Ishikawa (cell line): Measurements from ENCODE around the gene FBXL20.

Experiments
- CEBPB ChIP-seq: IDR thresholded peaks from 2 replicates; pipeline ENCODE4 v1.6.1; 2012
- CREB1 ChIP-seq: IDR thresholded peaks from 2 replicates; pipeline ENCODE4 v1.6.1; 2012; ENCODE audit warnings: low read depth
- EGR1 ChIP-seq: IDR thresholded peaks from 2 replicates; pipeline ENCODE4 v1.6.1; 2012
- EP300 ChIP-seq: IDR thresholded peaks from 2 replicates; pipeline ENCODE4 v1.6.1; 2012; ENCODE audit warnings: borderline replicate concordance
- FOXM1 ChIP-seq: IDR thresholded peaks from 2 replicates; pipeline ENCODE4 v1.6.1; 2012; ENCODE audit warnings: low read depth, borderline replicate concordance
- NFIC ChIP-seq: IDR thresholded peaks from 2 replicates; pipeline ENCODE4 v1.6.1; 2012
- RAD21 ChIP-seq: IDR thresholded peaks from 2 replicates; pipeline ENCODE4 v1.6.1; 2012; ENCODE audit warnings: low read depth
- TAF1 ChIP-seq: IDR thresholded peaks from 2 replicates; pipeline ENCODE4 v1.6.1; 2012; ENCODE audit warnings: low read depth, mild to moderate bottlenecking
- TCF12 ChIP-seq: IDR thresholded peaks from 2 replicates; pipeline ENCODE4 v1.6.1; 2012; ENCODE audit warnings: low read depth
- TEAD4 ChIP-seq: IDR thresholded peaks from 2 replicates; pipeline ENCODE4 v1.6.1; 2012
- YY1 ChIP-seq: IDR thresholded peaks from 2 replicates; pipeline ENCODE4 v1.6.1; 2012; ENCODE audit warnings: low read depth
- ZBTB7A ChIP-seq: IDR thresholded peaks from 2 replicates; pipeline ENCODE4 v1.6.1; 2012; ENCODE audit warnings: low read depth
- TF ChIP-seq, protein P1 (sequence below): IDR thresholded peaks from 2 replicates; pipeline ENCODE4 v1.6.1; 2012
- TF ChIP-seq, protein P2 (sequence below): IDR thresholded peaks from 2 replicates; pipeline ENCODE4 v1.6.1; 2012
- TF ChIP-seq, protein P3 (sequence below): IDR thresholded peaks from 2 replicates; pipeline ENCODE4 v1.6.1; 2012; ENCODE audit warnings: low read depth, mild to moderate bottlenecking

Gene FBXL20

DNA sequence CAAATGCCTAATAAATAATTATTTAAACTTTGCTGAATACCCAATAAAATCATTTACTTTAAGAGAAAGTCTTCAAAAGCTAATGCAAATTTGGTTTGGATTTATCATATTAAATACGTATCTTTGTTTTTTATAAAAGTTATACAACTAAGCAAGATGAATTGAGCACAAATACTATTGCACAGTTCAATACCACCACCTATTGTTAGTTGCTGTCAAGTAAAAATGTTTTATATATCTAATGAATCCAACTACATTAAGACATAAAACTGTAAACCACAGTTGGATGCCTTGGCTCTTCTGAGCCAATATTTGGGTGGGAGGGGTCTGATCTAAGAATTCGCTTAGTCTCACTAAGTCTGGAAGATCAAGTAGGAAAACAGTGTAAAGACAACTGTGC lies 7.7 kb downstream of the FBXL20 start:
- TF ChIP-seq, protein P1, sequence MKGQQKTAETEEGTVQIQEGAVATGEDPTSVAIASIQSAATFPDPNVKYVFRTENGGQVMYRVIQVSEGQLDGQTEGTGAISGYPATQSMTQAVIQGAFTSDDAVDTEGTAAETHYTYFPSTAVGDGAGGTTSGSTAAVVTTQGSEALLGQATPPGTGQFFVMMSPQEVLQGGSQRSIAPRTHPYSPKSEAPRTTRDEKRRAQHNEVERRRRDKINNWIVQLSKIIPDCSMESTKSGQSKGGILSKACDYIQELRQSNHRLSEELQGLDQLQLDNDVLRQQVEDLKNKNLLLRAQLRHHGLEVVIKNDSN, result no peak
- TF ChIP-seq FOXM1, result no peak
- TF ChIP-seq, protein P2, sequence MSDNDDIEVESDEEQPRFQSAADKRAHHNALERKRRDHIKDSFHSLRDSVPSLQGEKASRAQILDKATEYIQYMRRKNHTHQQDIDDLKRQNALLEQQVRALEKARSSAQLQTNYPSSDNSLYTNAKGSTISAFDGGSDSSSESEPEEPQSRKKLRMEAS, result no peak
- TF ChIP-seq EP300, result no peak
- peak; percentile 27; the same call in 1 of the 2 replicates for TF ChIP-seq RAD21
- no peak for TF ChIP-seq TEAD4

DNA sequence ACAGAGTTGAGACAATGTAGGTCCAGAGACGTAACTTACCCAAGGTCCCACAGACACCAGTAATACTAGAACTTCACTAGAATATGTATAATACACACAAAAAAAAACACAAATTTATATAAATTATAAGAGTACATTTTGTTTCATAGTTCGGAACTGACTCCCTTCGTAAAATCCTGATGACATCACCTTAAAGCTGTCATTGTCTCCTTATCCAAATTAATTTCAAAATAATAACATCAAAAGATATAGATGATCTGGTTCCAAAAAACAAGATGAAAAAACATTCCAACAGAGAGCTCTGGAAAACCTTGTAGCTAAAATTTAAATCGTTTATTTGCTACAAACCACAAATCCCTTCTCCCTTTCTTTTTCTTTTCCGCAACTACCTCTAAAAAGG lies 10.0 kb downstream of the FBXL20 start:
- no peak for TF ChIP-seq TCF12
- no peak for TF ChIP-seq TAF1
- no peak for TF ChIP-seq RAD21
- TF ChIP-seq ZBTB7A, result no peak
- no peak for TF ChIP-seq FOXM1
- no peak for TF ChIP-seq YY1
- no peak for TF ChIP-seq EP300
- TF ChIP-seq CREB1, result no peak
- TF ChIP-seq CEBPB, result no peak
- no peak for TF ChIP-seq TEAD4
- TF ChIP-seq, protein P3, sequence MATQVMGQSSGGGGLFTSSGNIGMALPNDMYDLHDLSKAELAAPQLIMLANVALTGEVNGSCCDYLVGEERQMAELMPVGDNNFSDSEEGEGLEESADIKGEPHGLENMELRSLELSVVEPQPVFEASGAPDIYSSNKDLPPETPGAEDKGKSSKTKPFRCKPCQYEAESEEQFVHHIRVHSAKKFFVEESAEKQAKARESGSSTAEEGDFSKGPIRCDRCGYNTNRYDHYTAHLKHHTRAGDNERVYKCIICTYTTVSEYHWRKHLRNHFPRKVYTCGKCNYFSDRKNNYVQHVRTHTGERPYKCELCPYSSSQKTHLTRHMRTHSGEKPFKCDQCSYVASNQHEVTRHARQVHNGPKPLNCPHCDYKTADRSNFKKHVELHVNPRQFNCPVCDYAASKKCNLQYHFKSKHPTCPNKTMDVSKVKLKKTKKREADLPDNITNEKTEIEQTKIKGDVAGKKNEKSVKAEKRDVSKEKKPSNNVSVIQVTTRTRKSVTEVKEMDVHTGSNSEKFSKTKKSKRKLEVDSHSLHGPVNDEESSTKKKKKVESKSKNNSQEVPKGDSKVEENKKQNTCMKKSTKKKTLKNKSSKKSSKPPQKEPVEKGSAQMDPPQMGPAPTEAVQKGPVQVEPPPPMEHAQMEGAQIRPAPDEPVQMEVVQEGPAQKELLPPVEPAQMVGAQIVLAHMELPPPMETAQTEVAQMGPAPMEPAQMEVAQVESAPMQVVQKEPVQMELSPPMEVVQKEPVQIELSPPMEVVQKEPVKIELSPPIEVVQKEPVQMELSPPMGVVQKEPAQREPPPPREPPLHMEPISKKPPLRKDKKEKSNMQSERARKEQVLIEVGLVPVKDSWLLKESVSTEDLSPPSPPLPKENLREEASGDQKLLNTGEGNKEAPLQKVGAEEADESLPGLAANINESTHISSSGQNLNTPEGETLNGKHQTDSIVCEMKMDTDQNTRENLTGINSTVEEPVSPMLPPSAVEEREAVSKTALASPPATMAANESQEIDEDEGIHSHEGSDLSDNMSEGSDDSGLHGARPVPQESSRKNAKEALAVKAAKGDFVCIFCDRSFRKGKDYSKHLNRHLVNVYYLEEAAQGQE, result no peak
- TF ChIP-seq, protein P2, result no peak
- TF ChIP-seq EGR1, result no peak
- TF ChIP-seq, protein P1, result no peak

DNA sequence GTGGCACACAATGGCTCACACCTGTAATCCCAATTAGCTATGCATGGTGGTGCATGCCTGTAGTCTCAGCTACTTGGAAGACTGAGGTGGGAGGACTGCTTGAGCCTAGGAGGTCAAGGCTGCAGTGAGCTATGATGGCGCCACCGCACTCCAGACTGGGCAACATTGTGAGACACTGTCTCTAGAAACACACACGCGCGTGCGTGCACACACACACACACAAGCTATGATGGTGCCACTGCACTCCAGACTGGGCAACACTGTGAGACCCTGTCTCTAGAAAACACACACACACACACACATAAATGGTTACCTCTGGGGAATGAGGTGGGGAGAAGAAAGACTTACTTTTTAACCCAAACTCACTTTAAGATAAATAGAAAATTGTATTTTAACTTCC lies 16.4 kb downstream of the FBXL20 start:
- TF ChIP-seq, protein P3, result no peak
- TF ChIP-seq RAD21 (no peak), EGR1 (no peak), YY1 (no peak), TEAD4 (no peak), NFIC (no peak), FOXM1 (no peak)
- TF ChIP-seq, protein P1, result no peak

DNA sequence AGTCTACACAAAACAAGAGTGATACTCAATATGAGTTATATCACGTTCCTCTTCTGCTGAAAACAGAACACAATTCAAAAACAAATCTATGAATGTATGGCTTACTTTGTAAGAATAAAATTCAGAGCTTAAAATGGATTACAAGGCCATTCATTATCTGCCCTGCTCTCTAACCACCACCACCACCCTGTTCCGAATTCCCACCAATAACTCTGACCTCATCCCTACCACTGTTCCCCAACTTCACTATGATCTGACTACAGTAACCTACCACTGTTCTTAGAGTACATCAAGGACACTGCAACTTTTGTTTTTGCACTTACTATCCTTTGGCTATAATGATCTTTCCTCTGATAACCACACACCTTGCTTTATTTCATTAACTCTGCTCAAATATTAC lies 21.3 kb downstream of the FBXL20 start:
- TF ChIP-seq, protein P3, result no peak
- no peak for TF ChIP-seq CREB1
- TF ChIP-seq EGR1, result no peak
- TF ChIP-seq, protein P1, result no peak
- TF ChIP-seq NFIC, result no peak

DNA sequence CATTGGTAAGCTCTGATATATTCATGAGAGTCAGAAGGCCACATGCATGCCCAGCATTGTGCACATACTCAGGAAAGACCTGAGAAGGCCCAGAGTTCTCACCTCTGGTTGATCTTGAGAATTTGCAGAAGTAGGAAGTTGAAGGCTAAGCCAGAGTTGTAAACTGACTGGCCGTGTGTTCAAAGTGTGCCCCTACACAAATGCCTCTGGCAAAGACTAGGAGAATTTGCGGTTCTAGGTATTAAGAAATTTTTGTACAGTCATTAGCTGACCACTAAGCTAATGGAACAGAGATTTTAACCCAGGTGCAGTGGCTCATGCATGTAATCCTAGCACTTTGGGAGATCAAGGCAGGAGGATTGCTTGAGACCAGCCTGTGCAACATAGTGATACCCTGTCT lies 25.0 kb downstream of the FBXL20 start:
- TF ChIP-seq, protein P2, result no peak
- no peak for TF ChIP-seq TEAD4
- no peak for TF ChIP-seq FOXM1
- TF ChIP-seq EGR1, result no peak
- no peak for TF ChIP-seq CREB1
- no peak for TF ChIP-seq ZBTB7A
- TF ChIP-seq CEBPB, result no peak
- no peak for TF ChIP-seq TCF12
- TF ChIP-seq, protein P1, result no peak
- TF ChIP-seq NFIC, result no peak
- no peak for TF ChIP-seq TAF1
